IPS-18a (cell line): ENCODE measurements around the gene OR4D9.
"Not testable (repeated sequence)": the region's sequence is repeated elsewhere in the genome, so short reads cannot be mapped to it uniquely, and the experiment has no call there.

ENCODE experiments used
- H3K27ac ChIP-seq: one replicate; pipeline ENCODE4 v1.5.1; 2013; ENCODE audit warnings: low read length
- H3K27me3 ChIP-seq: one replicate; pipeline ENCODE4 v1.6.1; 2013; ENCODE audit warnings: mild to moderate bottlenecking, low read length; ENCODE audit not compliant: control insufficient read depth, insufficient read depth
- H3K36me3 ChIP-seq: one replicate; pipeline ENCODE4 v1.6.1; 2013; ENCODE audit warnings: low read depth, low read length; ENCODE audit not compliant: control insufficient read depth
- H3K4me1 ChIP-seq: one replicate; pipeline ENCODE4 v1.6.1; 2013; ENCODE audit warnings: low read depth, low read length; ENCODE audit not compliant: control insufficient read depth
- H3K4me3 ChIP-seq: one replicate; pipeline ENCODE4 v1.5.1; 2013; ENCODE audit warnings: low read length
- H3K9ac ChIP-seq: one replicate; pipeline ENCODE4 v1.6.1; 2013; ENCODE audit warnings: mild to moderate bottlenecking, low read length, moderate library complexity
- H3K9me3 ChIP-seq: one replicate; pipeline ENCODE4 v1.6.1; 2013; ENCODE audit warnings: low read depth, low read length; ENCODE audit not compliant: control insufficient read depth

OR4D9 gene

GRCh38 chr11:59510941-59511589, at the start of gene OR4D9:
Gene OR4D9, plus strand, starts transcription at chr11:59511539. Its CDS starts 3,374 bp downstream, at chr11:59514913.
- Histone ChIP-seq H3K9me3 (no peaks in the 10 kb centered on the region), H3K36me3 (no peaks in the 10 kb centered on the region), H3K27me3 (no peaks in the 10 kb centered on the region), H3K4me1 (no peaks in the 10 kb centered on the region), H3K9ac (no peak within 1 kb of the TSS), H3K4me3 (no peak within 1 kb of the TSS), H3K27ac (no peak within 1 kb of the TSS)

- Histone ChIP-seq H3K27me3 (no peaks in the 10 kb centered on the region), H3K4me1 (no peaks in the 10 kb centered on the region), H3K4me3 (no peak overlapping the region), H3K27ac (no peak overlapping the region), H3K9ac (no peak overlapping the region), H3K9me3 (no peaks in the 10 kb centered on the region), H3K36me3 (no peaks in the 10 kb centered on the region)
These were observed 48.1 kb upstream of the OR4D9 start for GRCh38 chr11:59463190-59463641.

DNA sequence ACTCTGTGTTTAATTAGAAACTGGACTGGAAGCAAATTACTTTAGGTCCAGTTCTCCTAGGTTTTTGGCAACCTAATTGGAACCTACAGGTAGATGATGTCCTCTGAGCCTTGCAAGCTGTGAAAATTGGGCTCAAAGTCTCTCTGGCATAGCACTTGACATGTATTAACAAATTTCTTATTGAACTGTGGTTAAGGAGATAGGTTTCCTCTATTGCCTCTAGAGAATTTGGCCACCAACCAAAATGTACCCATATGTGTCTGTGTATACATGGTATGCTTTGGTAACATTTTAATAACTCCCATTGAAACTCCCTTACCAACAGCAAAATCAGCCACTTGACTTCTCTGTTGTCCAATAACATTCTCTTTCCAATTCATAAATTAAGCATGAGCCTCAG, 38.3 kb upstream of the OR4D9 start, which contains the start of gene OR4D10:
OR4D10 (plus strand) TSS at position 301 of the 400 bp plus-strand sequence. CDS start 4,115 bp downstream, outside the sequence.
- no peaks in the 10 kb centered on the region for H3K9me3 ChIP-seq
- H3K36me3 ChIP-seq = no peaks in the 10 kb centered on the region
- no peaks in the 10 kb centered on the region for H3K4me1 ChIP-seq
- H3K27me3 ChIP-seq = no peaks in the 10 kb centered on the region
- H3K27ac ChIP-seq = no peak within 1 kb of the TSS
- H3K4me3 ChIP-seq = no peak within 1 kb of the TSS
- no peak within 1 kb of the TSS for H3K9ac ChIP-seq

- H3K27ac ChIP-seq = no peak overlapping the region
- no peak overlapping the region for H3K4me3 ChIP-seq
- no peak overlapping the region for H3K9ac ChIP-seq
- no peaks in the 10 kb centered on the region for H3K36me3 ChIP-seq
- H3K27me3 ChIP-seq = no peaks in the 10 kb centered on the region
- no peaks in the 10 kb centered on the region for H3K9me3 ChIP-seq
- no peaks in the 10 kb centered on the region for H3K4me1 ChIP-seq
These were observed 36.2 kb upstream of the OR4D9 start for GRCh38 chr11:59475176-59475575.

GRCh38 chr11:59479906-59480305, 31.4 kb upstream of the OR4D9 start:
- no peaks in the 10 kb centered on the region for H3K9me3 ChIP-seq
- H3K36me3 ChIP-seq = no peaks in the 10 kb centered on the region
- no peaks in the 10 kb centered on the region for H3K27me3 ChIP-seq
- H3K27ac ChIP-seq = no peak overlapping the region
- no peak overlapping the region for H3K9ac ChIP-seq
- no peak overlapping the region for H3K4me3 ChIP-seq
- no peaks in the 10 kb centered on the region for H3K4me1 ChIP-seq

- H3K27ac ChIP-seq = no peak overlapping the region
- no peaks in the 10 kb centered on the region for H3K9me3 ChIP-seq
- no peaks in the 10 kb centered on the region for H3K36me3 ChIP-seq
- no peak overlapping the region for H3K4me3 ChIP-seq
- no peaks in the 10 kb centered on the region for H3K4me1 ChIP-seq
- H3K27me3 ChIP-seq = no peaks in the 10 kb centered on the region
- no peak overlapping the region for H3K9ac ChIP-seq
These were observed 31.0 kb upstream of the OR4D9 start for GRCh38 chr11:59480359-59480758.

DNA sequence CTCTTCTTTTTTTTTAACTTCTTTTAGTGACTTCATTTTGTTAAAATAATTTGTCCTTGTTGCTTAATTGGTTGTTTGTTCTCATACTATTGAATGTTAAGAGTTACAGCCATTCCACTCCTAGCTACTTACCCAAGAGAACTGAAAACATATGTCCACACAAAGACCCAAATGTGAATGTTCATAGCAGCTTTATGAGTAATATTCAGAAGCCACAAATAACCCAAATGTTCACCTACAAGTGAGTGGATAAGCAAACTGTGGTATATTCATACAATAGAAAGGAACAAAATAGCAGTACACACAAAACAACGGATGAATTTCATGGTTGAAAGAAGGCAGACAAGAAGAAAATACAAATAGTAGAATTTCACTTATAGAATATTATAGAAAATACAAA, 9.4 kb upstream of the OR4D9 start:
- no peak overlapping the region for H3K27ac ChIP-seq
- H3K9ac ChIP-seq = no peak overlapping the region
- H3K4me3 ChIP-seq = no peak overlapping the region
- H3K36me3 ChIP-seq = no peaks in the 10 kb centered on the region
- H3K27me3 ChIP-seq = no peaks in the 10 kb centered on the region
- H3K4me1 ChIP-seq = no peaks in the 10 kb centered on the region
- H3K9me3 ChIP-seq = no peaks in the 10 kb centered on the region

DNA sequence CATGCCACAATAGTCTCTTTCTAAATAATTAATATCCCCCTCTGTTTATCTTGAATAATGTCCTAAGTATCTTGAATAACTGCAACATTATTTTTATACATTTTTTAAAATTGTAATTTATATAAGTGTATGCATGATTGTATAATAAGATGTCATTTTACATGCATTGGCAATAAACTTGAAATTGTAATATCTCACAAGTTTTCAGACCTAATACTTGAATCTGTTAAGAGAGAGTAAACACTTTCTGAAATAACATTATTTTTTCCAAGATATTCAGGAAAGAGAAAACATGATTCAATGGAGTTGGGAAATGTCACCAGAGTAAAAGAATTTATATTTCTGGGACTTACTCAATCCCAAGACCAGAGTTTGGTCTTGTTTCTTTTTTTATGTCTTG, 8.1 kb upstream of the OR4D9 start, which contains the start of gene OR4D11:
OR4D11 (plus strand) TSS at position 301 of the 400 bp plus-strand sequence; CDS start at position 301, 0 bp downstream.
- Histone ChIP-seq H3K9me3 (no peaks in the 10 kb centered on the region), H3K4me1 (no peaks in the 10 kb centered on the region), H3K27me3 (no peaks in the 10 kb centered on the region), H3K36me3 (no peaks in the 10 kb centered on the region), H3K4me3 (no peak within 1 kb of the TSS), H3K9ac (no peak within 1 kb of the TSS), H3K27ac (no peak within 1 kb of the TSS)

GRCh38 chr11:59511675-59512074, 336 bp downstream of the OR4D9 start:
- no peak overlapping the region for H3K4me3 ChIP-seq
- H3K27me3 ChIP-seq = no peaks in the 10 kb centered on the region
- H3K9ac ChIP-seq = no peak overlapping the region
- H3K27ac ChIP-seq = no peak overlapping the region
- H3K9me3 ChIP-seq = no peaks in the 10 kb centered on the region
- no peaks in the 10 kb centered on the region for H3K4me1 ChIP-seq
- H3K36me3 ChIP-seq = no peaks in the 10 kb centered on the region

DNA sequence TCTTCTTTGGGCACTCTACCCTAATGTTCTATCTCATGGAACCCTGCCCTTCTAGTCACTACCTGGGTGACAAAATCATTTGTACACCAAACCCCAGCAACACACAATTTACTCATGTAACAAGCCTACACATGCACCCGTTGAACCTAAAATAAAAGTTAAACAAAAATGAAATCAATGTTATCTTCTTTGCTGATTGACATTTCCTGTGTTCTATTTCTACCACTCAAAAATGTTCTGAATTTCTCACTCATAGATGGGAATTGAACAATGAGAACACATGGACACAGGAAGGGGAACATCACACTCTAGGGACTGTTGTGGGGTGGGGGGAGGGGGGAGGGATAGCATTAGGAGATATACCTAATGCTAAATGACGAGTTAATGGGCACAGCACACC, 8.8 kb downstream of the OR4D9 start:
- H3K9me3 ChIP-seq, H3K27me3 ChIP-seq, H3K4me1 ChIP-seq, H3K36me3 ChIP-seq, H3K9ac ChIP-seq, H3K4me3 ChIP-seq, H3K27ac ChIP-seq: not testable (repeated sequence)

- Histone ChIP-seq H3K36me3 (no peaks in the 10 kb centered on the region), H3K4me1 (no peaks in the 10 kb centered on the region), H3K27me3 (no peaks in the 10 kb centered on the region), H3K9ac (no peak overlapping the region), H3K27ac (no peak overlapping the region), H3K4me3 (no peak overlapping the region), H3K9me3 (no peaks in the 10 kb centered on the region)
These were observed 9.4 kb downstream of the OR4D9 start for GRCh38 chr11:59520741-59521140.

- no peak overlapping the region for H3K4me3 ChIP-seq
- H3K27ac ChIP-seq = no peak overlapping the region
- H3K9ac ChIP-seq = no peak overlapping the region
- no peaks in the 10 kb centered on the region for H3K9me3 ChIP-seq
- H3K36me3 ChIP-seq = no peaks in the 10 kb centered on the region
- H3K4me1 ChIP-seq = peaks cover 15% of the 10 kb centered on the region
- H3K27me3 ChIP-seq = no peaks in the 10 kb centered on the region
These were observed 12.2 kb downstream of the OR4D9 start for GRCh38 chr11:59523541-59523940.
